ENCODE results near the gene PRRT4. TPM values are rescaled to one million over a fixed set of nuclear protein-coding genes. Genes with fewer than 3 reads are reported as not detected.
A peak's percentile ranks its signal among the peaks of the same experiment; 100 is the strongest.

The PRRT4 gene
- polyA plus RNA-seq, 1 donor (not counting 4 experiments of a cell fraction or from before 2014, with no cell fraction given): 0.12 TPM

- dilution Hi-C loops (cut with MboI; ENCODE audit: extremely low pct_ligation_motif_present, low sequenced_read_pairs): no loop called here
- Histone ChIP-seq H3K9ac (ENCODE audit: control insufficient read depth, extremely low read depth, insufficient read depth, low read length) (peak overlapping the region; percentile 12), H3K9me3 (ENCODE audit: control insufficient read depth, low read depth, low read length) (no peaks in the 10 kb centered on the region), H3K9me1 (ENCODE audit: control insufficient read depth, extremely low read depth, insufficient read depth, low read length) (no peaks in the 10 kb centered on the region), H3K36me3 (ENCODE audit: control insufficient read depth in 2 of 2, extremely low read depth in 1 of 2, insufficient read depth in 2 of 2, low read length in 2 of 2) (no peaks in the 10 kb centered on the region), H3K4me1 (ENCODE audit: control insufficient read depth, extremely low read depth, insufficient read depth, low read length) (peaks cover 6% of the 10 kb centered on the region), H3K27me3 (ENCODE audit: control insufficient read depth, extremely low read depth, insufficient read depth, low read length) (no peaks in the 10 kb centered on the region), H3K4me2 (ENCODE audit: control insufficient read depth, extremely low read depth, insufficient read depth, low read depth, low read length) (peak overlapping the region; percentile 27), H3K4me3 (ENCODE audit: control insufficient read depth in 2 of 3, extremely low read depth in 1 of 3, insufficient read depth in 2 of 3, low read depth in 1 of 3, low read length in 3 of 3) (no peak overlapping the region), H2AFZ (ENCODE audit: control insufficient read depth, low read length) (peak overlapping the region; percentile 58), H3K27ac (ENCODE audit: control insufficient read depth, insufficient read depth, low read length) (no peak overlapping the region), H3K79me2 (ENCODE audit: control insufficient read depth, insufficient read depth, low read length) (no peaks in the 10 kb centered on the region), H4K20me1 (ENCODE audit: control insufficient read depth, extremely low read depth, insufficient read depth, low read length) (no peaks in the 10 kb centered on the region)
- DNase-seq (ENCODE audit: low read depth, low spot score): peak; percentile 64
- TF ChIP-seq CTCF (optimal IDR thresholded peaks at IDR 0.05 in 1 of 3, IDR thresholded peaks at IDR 0.05 in 1 of 3, conservative IDR thresholded peaks at IDR 0.05 in 1 of 3; ENCODE audit: extremely low read depth in 1 of 3, insufficient read depth in 2 of 3, low read length in 3 of 3) (peak; percentile 85 to 90 (median 89)), EZH2 (IDR thresholded peaks at IDR 0.05; ENCODE audit: low read length) (no peak)
- FAIRE-seq: peak; percentile 73
These were observed 19.8 kb upstream of the PRRT4 start for GRCh38 chr7:128381161-128381821.

- H3K36me3 ChIP-seq (ENCODE audit: control insufficient read depth in 2 of 2, extremely low read depth in 1 of 2, insufficient read depth in 2 of 2, low read length in 2 of 2): no peaks in the 10 kb centered on the region
- H3K9me3 ChIP-seq (ENCODE audit: control insufficient read depth, low read depth, low read length): no peaks in the 10 kb centered on the region
- no peak overlapping the region for H3K4me3 ChIP-seq (ENCODE audit: control insufficient read depth in 2 of 3, extremely low read depth in 1 of 3, insufficient read depth in 2 of 3, low read depth in 1 of 3, low read length in 3 of 3)
- peaks cover 6% of the 10 kb centered on the region for H3K4me1 ChIP-seq (ENCODE audit: control insufficient read depth, extremely low read depth, insufficient read depth, low read length)
- no peak for TF ChIP-seq EZH2 (IDR thresholded peaks at IDR 0.05; ENCODE audit: low read length)
- TF ChIP-seq CTCF (optimal IDR thresholded peaks at IDR 0.05 in 1 of 3, IDR thresholded peaks at IDR 0.05 in 1 of 3, conservative IDR thresholded peaks at IDR 0.05 in 1 of 3; ENCODE audit: extremely low read depth in 1 of 3, insufficient read depth in 2 of 3, low read length in 3 of 3): no peak
- no peak overlapping the region for H3K9ac ChIP-seq (ENCODE audit: control insufficient read depth, extremely low read depth, insufficient read depth, low read length)
- H3K79me2 ChIP-seq (ENCODE audit: control insufficient read depth, insufficient read depth, low read length): no peaks in the 10 kb centered on the region
- no peaks in the 10 kb centered on the region for H3K27me3 ChIP-seq (ENCODE audit: control insufficient read depth, extremely low read depth, insufficient read depth, low read length)
- no peak overlapping the region for H2AFZ ChIP-seq (ENCODE audit: control insufficient read depth, low read length)
- H4K20me1 ChIP-seq (ENCODE audit: control insufficient read depth, extremely low read depth, insufficient read depth, low read length): no peaks in the 10 kb centered on the region
- H3K4me2 ChIP-seq (ENCODE audit: control insufficient read depth, extremely low read depth, insufficient read depth, low read depth, low read length): no peak overlapping the region
- dilution Hi-C loops (cut with MboI; ENCODE audit: extremely low pct_ligation_motif_present, low sequenced_read_pairs): no loop called here
- no peaks in the 10 kb centered on the region for H3K9me1 ChIP-seq (ENCODE audit: control insufficient read depth, extremely low read depth, insufficient read depth, low read length)
- H3K27ac ChIP-seq (ENCODE audit: control insufficient read depth, insufficient read depth, low read length): no peak overlapping the region
- no peak for FAIRE-seq
- DNase-seq (ENCODE audit: low read depth, low spot score): no peak
These were observed 19.1 kb upstream of the PRRT4 start for GRCh38 chr7:128380483-128381106.
